ENCODE measurements around the gene RHEX.
"Not testable (repeated sequence)": the region's sequence is repeated elsewhere in the genome, so short reads cannot be mapped to it uniquely, and the experiment has no call there.

The RHEX gene

GRCh38 chr1:206060844-206061243 lies 7.9 kb downstream of the RHEX start:
- FAIRE-seq = no peak

GRCh38 chr1:206062464-206062863 lies 9.5 kb downstream of the RHEX start:
- FAIRE-seq = no peak

GRCh38 chr1:206064001-206064400 lies 11.0 kb downstream of the RHEX start:
- FAIRE-seq = not testable (repeated sequence)

GRCh38 chr1:206064501-206064900 lies 11.5 kb downstream of the RHEX start:
- not testable (repeated sequence) for FAIRE-seq

GRCh38 chr1:206065547-206066145 lies 12.7 kb downstream of the RHEX start:
- FAIRE-seq = no peak

GRCh38 chr1:206066479-206067171 lies 13.7 kb downstream of the RHEX start:
- no peak for FAIRE-seq

- FAIRE-seq = no peak
Observed at GRCh38 chr1:206067486-206068227, 14.7 kb downstream of the RHEX start.

- no peak for FAIRE-seq
Observed at GRCh38 chr1:206068314-206068713, 15.3 kb downstream of the RHEX start.

GRCh38 chr1:206070627-206071304 lies 17.8 kb downstream of the RHEX start:
- no peak for FAIRE-seq

GRCh38 chr1:206074839-206075238 lies 21.9 kb downstream of the RHEX start:
- no peak for FAIRE-seq

- no peak for FAIRE-seq
Observed at GRCh38 chr1:206075786-206076755, 23.1 kb downstream of the RHEX start.

- no peak for FAIRE-seq
Observed at GRCh38 chr1:206079135-206079534, 26.2 kb downstream of the RHEX start.

- no peak for FAIRE-seq
Observed at GRCh38 chr1:206080026-206080820, 27.2 kb downstream of the RHEX start.

GRCh38 chr1:206081856-206082255 lies 28.9 kb downstream of the RHEX start:
- no peak for FAIRE-seq

GRCh38 chr1:206082831-206083695 lies 30.1 kb downstream of the RHEX start:
- no peak for FAIRE-seq

- no peak for FAIRE-seq
Observed at GRCh38 chr1:206083750-206084149, 30.8 kb downstream of the RHEX start.

GRCh38 chr1:206087091-206087490 lies 34.1 kb downstream of the RHEX start:
- no peak for FAIRE-seq

- FAIRE-seq = no peak
Observed at GRCh38 chr1:206089341-206089740, 36.4 kb downstream of the RHEX start.

- FAIRE-seq = no peak
Observed at GRCh38 chr1:206094024-206094423, 41.1 kb downstream of the RHEX start.

GRCh38 chr1:206097381-206097780 lies 44.4 kb downstream of the RHEX start:
- FAIRE-seq = no peak

All from colon (tissue), 2 donors.